HepG2 (cell line): Measurements from ENCODE around the gene CPZ.

Experiments
- ATF2 ChIP-seq: sonication (generic); formaldehyde crosslinking; IDR thresholded peaks from 2 replicates; pipeline ENCODE4 v1.4.0; 2020; ENCODE audit warnings: missing genetic modification reagents
- ATF3 ChIP-seq: sonication (generic); formaldehyde crosslinking; IDR thresholded peaks from 2 replicates; pipeline ENCODE4 v1.4.0; 2020; ENCODE audit warnings: missing genetic modification reagents
- BHLHE40 ChIP-seq: IDR thresholded peaks from 2 replicates; pipeline ENCODE4 v1.6.1; 2011; ENCODE audit warnings: low read length, improper control_type of control experiment
- CTCF ChIP-seq: sonication (generic); formaldehyde crosslinking; IDR thresholded peaks from 2 replicates; pipeline ENCODE4 v1.5.0; 2020; ENCODE audit warnings: mild to moderate bottlenecking, missing genetic modification reagents, moderate library complexity
- ELF4 ChIP-seq: sonication (generic); formaldehyde crosslinking; IDR thresholded peaks from 2 replicates; pipeline ENCODE4 v1.5.0; 2020; ENCODE audit warnings: missing genetic modification reagents, mild to moderate bottlenecking, moderate library complexity, borderline replicate concordance
- FOXK2 ChIP-seq: fragments of 450-650 bp; IDR thresholded peaks from 2 replicates; pipeline ENCODE4 v1.6.1; 2016
- HNRNPL ChIP-seq: fragments of 200-400 bp; formaldehyde crosslinking; IDR thresholded peaks from 2 replicates; pipeline ENCODE4 v1.6.1; 2017; ENCODE audit warnings: mild to moderate bottlenecking, low read depth, low read length
- NR2C2 ChIP-seq: sonication (generic); formaldehyde crosslinking; IDR thresholded peaks from 2 replicates; pipeline ENCODE4 v1.4.0; 2020; ENCODE audit warnings: missing genetic modification reagents, mild to moderate bottlenecking, moderate library complexity, borderline replicate concordance
- XRCC5 ChIP-seq: fragments of 200-400 bp; formaldehyde crosslinking; optimal IDR thresholded peaks from 2 replicates; pipeline ENCODE3; 2017; ENCODE audit warnings: mild to moderate bottlenecking, low read length
- ZNF383 ChIP-seq: sonication (generic); formaldehyde crosslinking; IDR thresholded peaks from 2 replicates; pipeline ENCODE4 v1.4.0; 2020; ENCODE audit warnings: missing genetic modification reagents, mild to moderate bottlenecking, borderline replicate concordance
- TF ChIP-seq, protein P1 (sequence below): sonication (generic); formaldehyde crosslinking; IDR thresholded peaks from 2 replicates; pipeline ENCODE4 v1.8.1; 2022; ENCODE audit warnings: mild to moderate bottlenecking, missing genetic modification reagents
- TF ChIP-seq, protein P2 (sequence below): sonication (generic); formaldehyde crosslinking; IDR thresholded peaks from 2 replicates; pipeline ENCODE4 v1.8.0; 2022; ENCODE audit warnings: missing genetic modification reagents, mild to moderate bottlenecking, inconsistent platforms, borderline replicate concordance

- no peak for TF ChIP-seq XRCC5
- TF ChIP-seq CTCF (CRISPR knock-in tag): no peak
- TF ChIP-seq, protein P1, sequence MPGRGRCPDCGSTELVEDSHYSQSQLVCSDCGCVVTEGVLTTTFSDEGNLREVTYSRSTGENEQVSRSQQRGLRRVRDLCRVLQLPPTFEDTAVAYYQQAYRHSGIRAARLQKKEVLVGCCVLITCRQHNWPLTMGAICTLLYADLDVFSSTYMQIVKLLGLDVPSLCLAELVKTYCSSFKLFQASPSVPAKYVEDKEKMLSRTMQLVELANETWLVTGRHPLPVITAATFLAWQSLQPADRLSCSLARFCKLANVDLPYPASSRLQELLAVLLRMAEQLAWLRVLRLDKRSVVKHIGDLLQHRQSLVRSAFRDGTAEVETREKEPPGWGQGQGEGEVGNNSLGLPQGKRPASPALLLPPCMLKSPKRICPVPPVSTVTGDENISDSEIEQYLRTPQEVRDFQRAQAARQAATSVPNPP (CRISPR knock-in tag): no peak
- TF ChIP-seq, protein P2, sequence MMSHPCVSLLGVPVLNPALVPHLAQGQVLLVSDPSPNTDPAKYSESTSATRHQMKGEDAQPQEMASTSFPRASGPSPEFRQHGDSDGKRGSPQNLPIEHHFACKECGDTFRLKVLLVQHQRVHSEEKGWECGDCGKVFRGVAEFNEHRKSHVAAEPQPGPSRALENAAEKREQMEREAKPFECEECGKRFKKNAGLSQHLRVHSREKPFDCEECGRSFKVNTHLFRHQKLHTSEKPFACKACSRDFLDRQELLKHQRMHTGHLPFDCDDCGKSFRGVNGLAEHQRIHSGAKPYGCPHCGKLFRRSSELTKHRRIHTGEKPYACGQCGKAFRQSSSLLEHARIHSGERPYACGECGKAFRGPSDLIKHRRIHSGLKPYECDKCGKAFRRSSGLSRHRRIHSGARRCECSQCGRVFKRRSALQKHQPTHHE (CRISPR knock-in tag): no peak
- no peak for TF ChIP-seq ATF3 (CRISPR knock-in tag)
- no peak for TF ChIP-seq FOXK2
- no peak for TF ChIP-seq HNRNPL
- TF ChIP-seq ATF2 (CRISPR knock-in tag): no peak
- no peak for TF ChIP-seq BHLHE40
- TF ChIP-seq ELF4 (CRISPR knock-in tag): no peak
- no peak for TF ChIP-seq NR2C2 (CRISPR knock-in tag)
- no peak for TF ChIP-seq ZNF383 (CRISPR knock-in tag)
Observed at GRCh38 chr4:8617486-8618040, 25.0 kb downstream of the CPZ start.
